Stomach (tissue), 4 donors: Measurements from ENCODE around the gene LYPD6B.

Source experiments
- EP300 ChIP-seq: sonication (generic); formaldehyde crosslinking; IDR thresholded peaks from one replicate; pipeline ENCODE4 v1.6.1; 2017; ENCODE audit warnings: antibody characterized with exemption
- POLR2A ChIP-seq, 4 donors: fragments of 450-650 bp; IDR thresholded peaks; one replicate each; pipeline ENCODE4 v1.6.1; 2016; ENCODE audit warnings: antibody characterized with exemption in 4 of 4, control low read depth in 2 of 4, mild to moderate bottlenecking in 1 of 4, moderate library complexity in 1 of 4
- POLR2AphosphoS5 ChIP-seq, 3 donors: sonication (generic); formaldehyde crosslinking; IDR thresholded peaks; one replicate each; pipeline ENCODE4 v1.6.1; 2016; ENCODE audit warnings: antibody characterized with exemption in 3 of 3
- TF ChIP-seq, protein P1 (sequence below), 7 experiments: fragments of 450-650 bp in 4 of 7; fragments of 200-600 bp in 3 of 7; sonication (generic) in 3 of 7; IDR thresholded peaks; one replicate each; pipeline ENCODE4 v1.5.1; 2016 to 2019; ENCODE audit warnings: antibody characterized with exemption in 7 of 7, control low read depth in 2 of 7, mild to moderate bottlenecking in 1 of 7

DNA sequence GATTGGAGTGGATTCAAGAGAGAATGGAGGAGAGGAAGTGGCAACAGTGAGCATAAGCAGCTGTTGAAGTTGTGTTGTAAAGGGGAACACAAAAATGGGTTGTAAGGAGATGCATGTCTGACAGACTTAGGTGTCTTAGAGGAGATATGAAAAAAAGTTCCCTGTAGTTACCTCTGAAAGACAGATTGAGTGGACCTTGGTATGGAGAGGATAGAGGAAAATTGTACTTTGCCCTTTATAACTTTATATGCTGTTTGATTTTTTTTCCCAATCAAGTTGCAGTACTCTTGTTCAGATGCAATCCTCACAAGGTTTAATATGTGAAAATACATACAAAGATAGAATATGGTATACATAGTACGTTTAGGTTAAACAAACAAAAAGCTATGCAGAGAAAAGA is 73.6 kb downstream of the LYPD6B start:
- TF ChIP-seq, protein P1, sequence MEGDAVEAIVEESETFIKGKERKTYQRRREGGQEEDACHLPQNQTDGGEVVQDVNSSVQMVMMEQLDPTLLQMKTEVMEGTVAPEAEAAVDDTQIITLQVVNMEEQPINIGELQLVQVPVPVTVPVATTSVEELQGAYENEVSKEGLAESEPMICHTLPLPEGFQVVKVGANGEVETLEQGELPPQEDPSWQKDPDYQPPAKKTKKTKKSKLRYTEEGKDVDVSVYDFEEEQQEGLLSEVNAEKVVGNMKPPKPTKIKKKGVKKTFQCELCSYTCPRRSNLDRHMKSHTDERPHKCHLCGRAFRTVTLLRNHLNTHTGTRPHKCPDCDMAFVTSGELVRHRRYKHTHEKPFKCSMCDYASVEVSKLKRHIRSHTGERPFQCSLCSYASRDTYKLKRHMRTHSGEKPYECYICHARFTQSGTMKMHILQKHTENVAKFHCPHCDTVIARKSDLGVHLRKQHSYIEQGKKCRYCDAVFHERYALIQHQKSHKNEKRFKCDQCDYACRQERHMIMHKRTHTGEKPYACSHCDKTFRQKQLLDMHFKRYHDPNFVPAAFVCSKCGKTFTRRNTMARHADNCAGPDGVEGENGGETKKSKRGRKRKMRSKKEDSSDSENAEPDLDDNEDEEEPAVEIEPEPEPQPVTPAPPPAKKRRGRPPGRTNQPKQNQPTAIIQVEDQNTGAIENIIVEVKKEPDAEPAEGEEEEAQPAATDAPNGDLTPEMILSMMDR (IDR thresholded peaks at IDR 0.05) = no peak
- TF ChIP-seq POLR2A (IDR thresholded peaks at IDR 0.05) (no peak), POLR2AphosphoS5 (IDR thresholded peaks at IDR 0.05) (no peak), EP300 (no peak)
